Psoas muscle (tissue), 8 donors: ENCODE data around the gene FGGY. TPM values are rescaled to one million over a fixed set of nuclear protein-coding genes. Genes with fewer than 3 reads are reported as not detected.
"Not testable (repeated sequence)": the region's sequence is repeated elsewhere in the genome, so short reads cannot be mapped to it uniquely, and the experiment has no call there.

Experiments used
- ATAC-seq, 4 donors: fragments of 200-7000 bp; cut with Tn5 transposase; one replicate each; pipeline ENCODE4 v1.9.1; 2020; ENCODE audit warnings: moderate library complexity in 3 of 4, mild to moderate bottlenecking in 2 of 4
- DNase-seq, 2 donors: peaks; one replicate each; pipeline ENCODE4 v3.0.0-alpha.2; 2020
- H3K27ac ChIP-seq: fragments of 200-600 bp; one replicate; pipeline ENCODE4 v1.8.0; 2022
- H3K27me3 ChIP-seq, 3 donors: fragments of 200-600 bp in 1 of 3; one replicate each; pipeline versions ENCODE4 v1.6.1 to v1.8.0; 2013 to 2022; ENCODE audit warnings: low read length in 2 of 3, mild to moderate bottlenecking in 2 of 3, moderate library complexity in 1 of 3; ENCODE audit not compliant: insufficient read depth in 3 of 3
- H3K36me3 ChIP-seq, 2 donors: fragments of 200-600 bp in 1 of 2; one replicate each; pipeline versions ENCODE4 v1.6.1 to v1.8.0; 2013 to 2022; ENCODE audit warnings: low read depth in 1 of 2, mild to moderate bottlenecking in 1 of 2, moderate library complexity in 1 of 2; ENCODE audit not compliant: insufficient read depth in 1 of 2
- H3K4me1 ChIP-seq: fragments of 200-600 bp; one replicate; pipeline ENCODE4 v1.8.0; 2022
- H3K4me3 ChIP-seq: fragments of 200-600 bp; one replicate; pipeline ENCODE4 v1.8.0; 2022; ENCODE audit warnings: mild to moderate bottlenecking
- H3K9me3 ChIP-seq: fragments of 200-600 bp; one replicate; pipeline ENCODE4 v1.8.0; 2022
- CTCF ChIP-seq: fragments of 200-600 bp; IDR thresholded peaks from one replicate; pipeline ENCODE4 v1.8.0; 2022; ENCODE audit warnings: antibody characterized with exemption
- WGBS, 3 donors: extraction: QIAGEN DNeasy Blood & Tissue Kit; methylation state at CpG; one replicate each; pipeline versions ENCODE4 v1.1.6 to v1.1.7; 2013; 5-methylcytosine and 5-hydroxymethylcytosine counted together
- intact Hi-C, 2 donors: fragments of 100-400 bp; cut with DNase I; formaldehyde crosslinking; loops; one replicate each; pipeline versions ENCODE4 v1.11.0 to v1.14.2; 2022
- polyA plus RNA-seq, 3 donors: library from polyadenylated mRNA; stranded (reverse); fragments of 200-250 nt; gene quantifications; one replicate each; pipeline ENCODE4 v1.2.3, GENCODE V29; 2013
- total RNA-seq, 4 donors: library from RNA; stranded (reverse); fragmentation: NEBNext Ultra II Directional in 2 of 4; extraction: Animal tissue kit (Norgen Biotek cat#: 25700) in 2 of 4; gene quantifications; one replicate each; pipeline versions ENCODE4 v1.2.1 to v1.2.4, GENCODE V29; 2021 to 2023
- donor health status: healthy with polysubstance abuse.
- donor health status: DM: no; HTN: no; CAD: no; lungs with moderate emphysema.
- donor health status: Bipolar disorder and iron deficiency.
- donor health status: healthy.
- donor health status: DM: yes; HTN: yes; CAD: no.
- donor health status: DM: no; HTN: no; CAD: no.
- donor health status: DM: no; HTN: no; CAD: no.
- donor health status: DM: yes; HTN: yes; CAD: no.

The FGGY gene
- total and polyA plus RNA-seq, 7 donors = 11.9 to 72.2 (median 46.5) TPM

GRCh38 chr1:59705466-59706302, 408.8 kb downstream of the FGGY start:
- Histone ChIP-seq H3K27me3 (no peaks in the 10 kb centered on the region), H3K9me3 (no peaks in the 10 kb centered on the region), H3K4me3 (no peak overlapping the region), H3K4me1 (peaks cover 63% of the 10 kb centered on the region), H3K27ac (peak overlapping the region; percentile 78), H3K36me3 (no peaks in the 10 kb centered on the region)
- TF ChIP-seq CTCF = no peak
- DNase-seq (peak in 1 of 2 donors; percentile 43), ATAC-seq (peak; percentile 55 to 68 (median 62))
- intact Hi-C loops = loop anchor here (5.0 to 10.0 kb wide), 3 partner anchors 52 to 923 kb away; partner anchors contain the start of gene JUN (in 1 of the 2)
- 25 to 36% (median 26%) methylated on average over 5 of the region's 5 CpGs for WGBS, 3 donors

- Histone ChIP-seq H3K4me1 (peaks cover 63% of the 10 kb centered on the region), H3K27ac (peak overlapping the region; percentile 78), H3K27me3 (no peaks in the 10 kb centered on the region), H3K4me3 (no peak overlapping the region), H3K9me3 (no peaks in the 10 kb centered on the region), H3K36me3 (no peaks in the 10 kb centered on the region)
- intact Hi-C loops = loop anchor here (5.0 to 10.0 kb wide), 3 partner anchors 51 to 924 kb away; partner anchors contain the start of gene JUN (in 1 of the 2)
- no peak for TF ChIP-seq CTCF
- ATAC-seq = peak; percentile 14 to 71 (median 66)
- DNase-seq = no peak
Observed at GRCh38 chr1:59706303-59706599, 409.4 kb downstream of the FGGY start.

- Histone ChIP-seq H3K36me3 (no peaks in the 10 kb centered on the region), H3K9me3 (no peaks in the 10 kb centered on the region), H3K4me3 (no peak overlapping the region), H3K27me3 (no peaks in the 10 kb centered on the region), H3K4me1 (peaks cover 55% of the 10 kb centered on the region), H3K27ac (peak overlapping the region; percentile 78)
- WGBS, 3 donors = 55 to 72% (median 64%) methylated on average over 7 of the region's 7 CpGs
- TF ChIP-seq CTCF = no peak
- peak; percentile 75 to 85 (median 82) for ATAC-seq
- peak; percentile 55 to 69 for DNase-seq
- intact Hi-C loops = loop anchor here (5.0 to 10.0 kb wide), 3 partner anchors 50 to 925 kb away; partner anchors contain the start of gene JUN (in 1 of the 2)
Observed at GRCh38 chr1:59707178-59707791, 410.4 kb downstream of the FGGY start.

- no peaks in the 10 kb centered on the region for H3K9me3 ChIP-seq
- DNase-seq (no peak), ATAC-seq (no peak)
- intact Hi-C loops = loop anchor here (5.0 to 10.0 kb wide), 3 partner anchors 48 to 927 kb away; partner anchors contain the start of gene JUN (in 1 of the 2)
- H3K4me3 ChIP-seq = no peak overlapping the region
- WGBS, 3 donors = 42 to 64% (median 43%) methylated on average over 3 of the region's 3 CpGs
- no peaks in the 10 kb centered on the region for H3K36me3 ChIP-seq
- no peaks in the 10 kb centered on the region for H3K27me3 ChIP-seq
- H3K4me1 ChIP-seq = peaks cover 34% of the 10 kb centered on the region
- no peak overlapping the region for H3K27ac ChIP-seq
- TF ChIP-seq CTCF = no peak
Observed at GRCh38 chr1:59709333-59709732, 412.4 kb downstream of the FGGY start.

GRCh38 chr1:59710920-59711319, 414.0 kb downstream of the FGGY start:
- H3K4me1 ChIP-seq = peaks cover 19% of the 10 kb centered on the region
- WGBS, 3 donors = 97 to 98% (median 98%) methylated on average over 2 of the region's 2 CpGs
- H3K9me3 ChIP-seq, DNase-seq, H3K4me3 ChIP-seq, H3K27ac ChIP-seq, intact Hi-C loops, ATAC-seq, H3K36me3 ChIP-seq, H3K27me3 ChIP-seq: not testable (repeated sequence)
